ENCODE measurements around the gene UAP1.
A peak's percentile ranks its signal among the peaks of the same experiment; 100 is the strongest.

Gene UAP1

GRCh38 chr1:162561616-162562469, at the start of gene UAP1:
Gene UAP1, plus strand, starts transcription at chr1:162561722. Its CDS starts 4,347 bp downstream, at chr1:162566069.
- FAIRE-seq (no peak), DNase-seq (ENCODE audit: insufficient read length, low spot score) (no peak)

- no peak for DNase-seq (ENCODE audit: insufficient read length, low spot score)
- FAIRE-seq = no peak
These were observed 34.2 kb upstream of the UAP1 start for GRCh38 chr1:162527314-162527713.

- no peak for FAIRE-seq
- no peak for DNase-seq (ENCODE audit: insufficient read length, low spot score)
These were observed 31.1 kb upstream of the UAP1 start for GRCh38 chr1:162530307-162530987.

- FAIRE-seq (no peak), DNase-seq (ENCODE audit: insufficient read length, low spot score) (no peak)
These were observed 30.6 kb upstream of the UAP1 start for GRCh38 chr1:162530988-162531319.

- FAIRE-seq (no peak), DNase-seq (ENCODE audit: insufficient read length, low spot score) (no peak)
These were observed 26.0 kb upstream of the UAP1 start for GRCh38 chr1:162535501-162535900.

GRCh38 chr1:162536511-162536910, 25.0 kb upstream of the UAP1 start:
- no peak for DNase-seq (ENCODE audit: insufficient read length, low spot score)
- FAIRE-seq = no peak

- no peak for FAIRE-seq
- DNase-seq (ENCODE audit: insufficient read length, low spot score) = no peak
These were observed 24.3 kb upstream of the UAP1 start for GRCh38 chr1:162537216-162537615.

- peak; percentile 52 for DNase-seq (ENCODE audit: insufficient read length, low spot score)
- FAIRE-seq = no peak
These were observed 22.6 kb upstream of the UAP1 start for GRCh38 chr1:162538815-162539431.

- FAIRE-seq (no peak), DNase-seq (ENCODE audit: insufficient read length, low spot score) (peak; percentile 45)
These were observed 19.8 kb upstream of the UAP1 start for GRCh38 chr1:162541619-162542141.

- FAIRE-seq = no peak
These were observed 18.3 kb upstream of the UAP1 start for GRCh38 chr1:162543228-162543627.

GRCh38 chr1:162548170-162548569, 13.4 kb upstream of the UAP1 start:
- DNase-seq (ENCODE audit: insufficient read length, low spot score) = no peak
- FAIRE-seq = no peak

More at GRCh38 chr1:162543228-162543627, 18.3 kb upstream of the UAP1 start:
- DNase-seq (ENCODE audit: insufficient read length, low spot score) = no peak

GRCh38 chr1:162549001-162549400, 12.5 kb upstream of the UAP1 start:
- DNase-seq (ENCODE audit: insufficient read length, low spot score) (no peak), FAIRE-seq (no peak)

GRCh38 chr1:162550925-162551324, 10.6 kb upstream of the UAP1 start:
- DNase-seq (ENCODE audit: insufficient read length, low spot score) (no peak), FAIRE-seq (peak; percentile 36)

- DNase-seq (ENCODE audit: insufficient read length, low spot score) (no peak), FAIRE-seq (no peak)
These were observed 9.4 kb upstream of the UAP1 start for GRCh38 chr1:162551969-162552683.

- no peak for DNase-seq (ENCODE audit: insufficient read length, low spot score)
- FAIRE-seq = no peak
These were observed 8.8 kb upstream of the UAP1 start for GRCh38 chr1:162552684-162553252.

GRCh38 chr1:162554258-162554657, 7.3 kb upstream of the UAP1 start:
- FAIRE-seq = no peak
- DNase-seq (ENCODE audit: insufficient read length, low spot score) = no peak

GRCh38 chr1:162557536-162557935, 4.0 kb upstream of the UAP1 start:
- no peak for FAIRE-seq

GRCh38 chr1:162560303-162561036, 1.1 kb upstream of the UAP1 start:
- FAIRE-seq (no peak), DNase-seq (ENCODE audit: insufficient read length, low spot score) (no peak)

More at GRCh38 chr1:162557536-162557935, 4.0 kb upstream of the UAP1 start:
- no peak for DNase-seq (ENCODE audit: insufficient read length, low spot score)

GRCh38 chr1:162561037-162561615, 396 bp upstream of the UAP1 start:
- DNase-seq (ENCODE audit: insufficient read length, low spot score) (peak; percentile 89), FAIRE-seq (peak; percentile 70)

Data from HTR-8/SVneo (cell line).